ENCODE measurements around the gene CDH15. TPM values are rescaled to one million over a fixed set of nuclear protein-coding genes. Genes with fewer than 3 reads are reported as not detected.
"Not testable (repeated sequence)": the region's sequence is repeated elsewhere in the genome, so short reads cannot be mapped to it uniquely, and the experiment has no call there.

The CDH15 gene
- polyA plus RNA-seq, 1 donor = 340 TPM

- DNase-seq = no peak
These were observed 66.2 kb downstream of the CDH15 start for GRCh38 chr16:89237733-89238132.

- DNase-seq = peak; percentile 79
These were observed 69.8 kb downstream of the CDH15 start for GRCh38 chr16:89241187-89242007.

GRCh38 chr16:89242795-89243200 is 71.2 kb downstream of the CDH15 start:
- DNase-seq = no peak

GRCh38 chr16:89243664-89244063 is 72.1 kb downstream of the CDH15 start:
- DNase-seq = no peak

GRCh38 chr16:89244264-89244663 is 72.7 kb downstream of the CDH15 start:
- DNase-seq = not testable (repeated sequence)

DNA sequence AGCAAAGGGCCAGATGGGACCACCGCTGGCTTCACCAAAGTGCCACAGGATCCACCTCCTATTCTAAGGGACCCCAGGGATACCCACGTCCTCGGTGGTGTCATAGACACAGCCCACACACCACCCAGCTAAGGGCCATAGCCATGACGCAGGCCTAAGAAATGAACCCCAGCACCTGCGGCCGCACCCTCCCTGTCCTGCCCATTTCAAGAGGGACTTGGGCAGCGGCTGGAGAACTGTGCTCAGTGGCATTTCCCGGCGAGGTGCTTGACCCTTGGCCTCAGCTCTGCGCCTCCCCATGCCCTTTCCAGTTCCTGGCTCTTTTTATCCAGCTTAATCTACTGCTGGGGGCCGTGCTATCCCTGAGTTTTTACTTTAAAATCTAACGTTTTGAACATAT is 73.2 kb downstream of the CDH15 start:
- no peak for DNase-seq

Other genes starting within 250 kb of the CDH15 start
- 23.2 TPM for gene CBFA2T3, start 194.5 kb upstream of the CDH15 start, polyA plus RNA-seq (ENCODE audit: insufficient read length)
- gene ACSF3, start 77.9 kb upstream of the CDH15 start, polyA plus RNA-seq (ENCODE audit: insufficient read length) = 17.9 TPM
- gene SLC22A31, start 28.8 kb downstream of the CDH15 start, polyA plus RNA-seq (ENCODE audit: insufficient read length) = 2.6 TPM
- gene ZNF778, start 46.0 kb downstream of the CDH15 start, polyA plus RNA-seq (ENCODE audit: insufficient read length) = 6.2 TPM

Measured in hindlimb muscle (tissue), 1 donor.